Measurements from ENCODE around the gene APPL2. TPM values are rescaled to one million over a fixed set of nuclear protein-coding genes. Genes with fewer than 3 reads are reported as not detected.

APPL2 gene
- total and polyA plus RNA-seq, 2 donors (not counting 1 experiment from before 2014, with no cell fraction given), result 20.5 to 58.3 TPM

- intact Hi-C loops (cut with micrococcal nuclease), result loop anchor here (2.0 to 10.0 kb wide), 5 partner anchors 95 to 1268 kb away; partner anchors contain the start of genes C12orf75, NFYB, POLR3B and TDG
- H3K27me3 ChIP-seq (replicated peaks in 1 of 4; ENCODE audit: control extremely low read depth in 1 of 4, control insufficient read depth in 3 of 4, insufficient read depth in 4 of 4, low read length in 3 of 4), result no peaks in the 10 kb centered on the region
- ChIA-PET CTCF (interaction anchor here (0.6 to 2.5 kb wide), 4 partner anchors 9 to 147 kb away, joined by 3 to 14 read pairs (median 4); no protein-coding TSS in a partner anchor), POLR2A (interaction anchor here (1.1 kb wide), 1 partner anchor 96 kb away, joined by 4 read pairs; no protein-coding TSS in a partner anchor)
- H3K9me3 Mint-ChIP-seq (ENCODE audit: insufficient read depth), result no peaks in the 10 kb centered on the region
- ATAC-seq (ENCODE audit: low read depth), result no peak
- peaks cover 49% of the 10 kb centered on the region for H3K79me2 ChIP-seq (ENCODE audit: control insufficient read depth, insufficient read depth, low read length)
- TF ChIP-seq CTCF (IDR thresholded peaks at IDR 0.05) (no peak), EZH2 (IDR thresholded peaks at IDR 0.05; ENCODE audit: borderline replicate concordance, insufficient read depth, low read depth, low read length, poor library complexity, severe bottlenecking) (no peak)
- DNase-seq, result no peak
- peak overlapping the region in 1 of 2 donors; percentile 95 for H3K27ac ChIP-seq (ENCODE audit: low read length in 2 of 2)
- peaks cover 38 to 43% of the 10 kb centered on the region in 2 donors for H3K4me1 ChIP-seq (ENCODE audit: control insufficient read depth in 2 of 2, insufficient read depth in 2 of 2, low read length in 2 of 2)
- peak overlapping the region; percentile 94 for H3K27ac Mint-ChIP-seq
- no peaks in the 10 kb centered on the region for H3K27me3 Mint-ChIP-seq
- peak overlapping the region; percentile 95 for H3K4me3 Mint-ChIP-seq
- peak overlapping the region; percentile 85 for H3K9ac ChIP-seq (ENCODE audit: low read length)
- peaks cover 8% of the 10 kb centered on the region for H4K20me1 ChIP-seq (ENCODE audit: control insufficient read depth, insufficient read depth, low read length, poor library complexity, severe bottlenecking)
- H3K9me3 ChIP-seq (ENCODE audit: control extremely low read depth in 1 of 3, control insufficient read depth in 2 of 3, insufficient read depth in 1 of 3, low read length in 2 of 3), result no peaks in the 10 kb centered on the region
- H3K4me1 Mint-ChIP-seq, result peaks cover 37% of the 10 kb centered on the region
- peaks cover 2 to 7% of the 10 kb centered on the region in 2 experiments for H3K36me3 ChIP-seq (replicated peaks in 1 of 2; ENCODE audit: control extremely low read depth in 1 of 2, control insufficient read depth in 1 of 2, extremely low read depth in 1 of 2, insufficient read depth in 2 of 2, low read length in 1 of 2)
- 3% methylated on average over 8 of the region's 9 CpGs for WGBS (ENCODE audit: insufficient coverage)
- peak overlapping the region; percentile 51 to 90 (median 71) for H3K4me3 ChIP-seq (ENCODE audit: control extremely low read depth in 1 of 5, extremely low read depth in 1 of 5, insufficient read depth in 1 of 5, low read depth in 2 of 5, low read length in 4 of 5)
- H2AFZ ChIP-seq (ENCODE audit: insufficient read depth, low read depth, low read length, poor library complexity, severe bottlenecking), result peak overlapping the region; percentile 90
- peak overlapping the region; percentile 74 for H3K4me2 ChIP-seq (replicated peaks; ENCODE audit: low read depth, low read length, poor library complexity, severe bottlenecking)
Measured at GRCh38 chr12:105235281-105235731, 668 bp downstream of the APPL2 start.

GRCh38 chr12:105234197-105234596 lies 1.8 kb downstream of the APPL2 start:
- peaks cover 60% of the 10 kb centered on the region for H3K79me2 ChIP-seq (ENCODE audit: control insufficient read depth, insufficient read depth, low read length)
- CTCF ChIA-PET, result interaction anchor here (0.9 to 2.5 kb wide), 2 partner anchors 27 to 148 kb away, joined by 3 to 14 read pairs; no protein-coding TSS in a partner anchor
- H3K9ac ChIP-seq (ENCODE audit: low read length), result no peak overlapping the region
- Mint-ChIP-seq H3K27ac (peak overlapping the region; percentile 94), H3K4me1 (peaks cover 37% of the 10 kb centered on the region), H3K27me3 (no peaks in the 10 kb centered on the region), H3K4me3 (peak overlapping the region; percentile 95), H3K9me3 (ENCODE audit: insufficient read depth) (no peaks in the 10 kb centered on the region)
- DNase-seq (no peak), ATAC-seq (ENCODE audit: low read depth) (no peak)
- WGBS (ENCODE audit: insufficient coverage), result no CpG with 5 or more reads among the region's 1 CpG
- peak overlapping the region; percentile 14 for H3K4me2 ChIP-seq (replicated peaks; ENCODE audit: low read depth, low read length, poor library complexity, severe bottlenecking)
- intact Hi-C loops (cut with micrococcal nuclease), result loop anchor here (2.0 to 10.0 kb wide), 2 partner anchors 97 to 1121 kb away; partner anchors contain the start of genes C12orf75 and POLR3B
- no peak overlapping the region for H3K4me3 ChIP-seq (ENCODE audit: control extremely low read depth in 1 of 5, extremely low read depth in 1 of 5, insufficient read depth in 1 of 5, low read depth in 2 of 5, low read length in 4 of 5)
- POLR2A ChIA-PET, result interaction anchor here (1.4 kb wide), 1 partner anchor 126 kb away, joined by 3 read pairs; the partner anchor contains the start of gene WASHC4
- H4K20me1 ChIP-seq (ENCODE audit: control insufficient read depth, insufficient read depth, low read length, poor library complexity, severe bottlenecking), result peaks cover 12% of the 10 kb centered on the region
- H3K27ac ChIP-seq (ENCODE audit: low read length in 2 of 2), result no peak overlapping the region
- H3K27me3 ChIP-seq (replicated peaks in 1 of 4; ENCODE audit: control extremely low read depth in 1 of 4, control insufficient read depth in 3 of 4, insufficient read depth in 4 of 4, low read length in 3 of 4), result no peaks in the 10 kb centered on the region
- no peaks in the 10 kb centered on the region for H3K9me3 ChIP-seq (ENCODE audit: control extremely low read depth in 1 of 3, control insufficient read depth in 2 of 3, insufficient read depth in 1 of 3, low read length in 2 of 3)
- H3K4me1 ChIP-seq (ENCODE audit: control insufficient read depth in 2 of 2, insufficient read depth in 2 of 2, low read length in 2 of 2), result peaks cover 31 to 35% of the 10 kb centered on the region in 2 donors
- no peak overlapping the region for H2AFZ ChIP-seq (ENCODE audit: insufficient read depth, low read depth, low read length, poor library complexity, severe bottlenecking)
- peaks cover 2 to 10% of the 10 kb centered on the region in 2 experiments for H3K36me3 ChIP-seq (replicated peaks in 1 of 2; ENCODE audit: control extremely low read depth in 1 of 2, control insufficient read depth in 1 of 2, extremely low read depth in 1 of 2, insufficient read depth in 2 of 2, low read length in 1 of 2)
- TF ChIP-seq EZH2 (IDR thresholded peaks at IDR 0.05; ENCODE audit: borderline replicate concordance, insufficient read depth, low read depth, low read length, poor library complexity, severe bottlenecking) (no peak), CTCF (IDR thresholded peaks at IDR 0.05) (no peak)

Measured in B cell (primary cell).